Measurements from ENCODE around the gene PRKCB.
"Not testable (repeated sequence)": the region's sequence is repeated elsewhere in the genome, so short reads cannot be mapped to it uniquely, and the experiment has no call there.

Gene PRKCB

DNA sequence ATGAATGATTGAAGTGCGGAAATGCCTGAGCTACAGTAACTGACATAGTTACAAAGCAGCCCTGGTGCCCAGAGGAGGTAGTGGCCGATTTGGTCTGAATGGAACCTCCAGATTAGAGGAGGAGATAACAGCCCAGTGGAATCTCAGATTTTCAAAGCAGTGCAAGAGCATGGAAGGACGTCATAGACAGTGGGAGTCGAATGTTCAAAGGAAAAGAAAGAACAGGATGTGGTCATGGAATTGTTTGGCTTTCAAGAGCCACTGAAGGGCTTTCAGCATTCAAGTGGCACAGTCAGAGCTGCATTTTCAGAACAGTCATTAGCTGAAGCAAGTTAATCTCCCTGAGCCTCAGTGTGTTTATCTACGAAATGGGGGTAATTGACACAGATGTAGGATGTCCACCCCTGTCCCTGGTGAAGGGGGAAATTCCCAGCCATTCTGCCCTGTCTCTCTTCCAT, 315.7 kb downstream of the PRKCB start:
- DNase-seq (ENCODE audit: low read depth), result no peak
- TF ChIP-seq MYC (IDR thresholded peaks at IDR 0.05; ENCODE audit: low read depth, low read length) (no peak), POLR2A (IDR thresholded peaks at IDR 0.05; ENCODE audit: extremely low read depth, insufficient read length) (no peak)
- TF ChIP-seq, protein P1, sequence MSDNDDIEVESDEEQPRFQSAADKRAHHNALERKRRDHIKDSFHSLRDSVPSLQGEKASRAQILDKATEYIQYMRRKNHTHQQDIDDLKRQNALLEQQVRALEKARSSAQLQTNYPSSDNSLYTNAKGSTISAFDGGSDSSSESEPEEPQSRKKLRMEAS (IDR thresholded peaks at IDR 0.05; ENCODE audit: low read depth, low read length), result no peak
- TF ChIP-seq, protein P2, sequence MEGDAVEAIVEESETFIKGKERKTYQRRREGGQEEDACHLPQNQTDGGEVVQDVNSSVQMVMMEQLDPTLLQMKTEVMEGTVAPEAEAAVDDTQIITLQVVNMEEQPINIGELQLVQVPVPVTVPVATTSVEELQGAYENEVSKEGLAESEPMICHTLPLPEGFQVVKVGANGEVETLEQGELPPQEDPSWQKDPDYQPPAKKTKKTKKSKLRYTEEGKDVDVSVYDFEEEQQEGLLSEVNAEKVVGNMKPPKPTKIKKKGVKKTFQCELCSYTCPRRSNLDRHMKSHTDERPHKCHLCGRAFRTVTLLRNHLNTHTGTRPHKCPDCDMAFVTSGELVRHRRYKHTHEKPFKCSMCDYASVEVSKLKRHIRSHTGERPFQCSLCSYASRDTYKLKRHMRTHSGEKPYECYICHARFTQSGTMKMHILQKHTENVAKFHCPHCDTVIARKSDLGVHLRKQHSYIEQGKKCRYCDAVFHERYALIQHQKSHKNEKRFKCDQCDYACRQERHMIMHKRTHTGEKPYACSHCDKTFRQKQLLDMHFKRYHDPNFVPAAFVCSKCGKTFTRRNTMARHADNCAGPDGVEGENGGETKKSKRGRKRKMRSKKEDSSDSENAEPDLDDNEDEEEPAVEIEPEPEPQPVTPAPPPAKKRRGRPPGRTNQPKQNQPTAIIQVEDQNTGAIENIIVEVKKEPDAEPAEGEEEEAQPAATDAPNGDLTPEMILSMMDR (IDR thresholded peaks at IDR 0.05; ENCODE audit: low read depth, low read length), result no peak

DNA sequence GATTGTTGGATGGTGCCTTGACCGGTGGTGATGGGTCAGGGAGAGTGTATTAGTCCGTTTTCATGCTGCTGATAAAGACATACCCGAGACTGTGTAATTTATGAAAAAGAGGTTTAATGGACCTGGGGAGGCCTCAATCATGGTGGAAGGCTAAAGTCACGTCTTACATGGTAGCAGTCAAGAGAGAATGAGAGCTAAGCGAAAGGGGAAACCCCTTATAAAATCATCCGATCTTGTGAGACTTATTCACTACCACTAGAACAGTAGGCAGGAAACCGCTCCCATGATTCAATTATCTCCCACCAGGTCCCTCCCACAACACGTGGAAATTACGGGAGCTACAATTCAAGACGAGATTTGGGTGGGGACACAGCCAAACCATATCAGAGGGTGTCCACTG, 316.3 kb downstream of the PRKCB start:
- DNase-seq (ENCODE audit: low read depth); H3K4me3 ChIP-seq (ENCODE audit: low read depth, low read length): not testable (repeated sequence)

More for the DNA sequence above, 315.7 kb downstream of the PRKCB start:
- no peak overlapping the region for H3K4me3 ChIP-seq (ENCODE audit: low read depth, low read length)

DNA sequence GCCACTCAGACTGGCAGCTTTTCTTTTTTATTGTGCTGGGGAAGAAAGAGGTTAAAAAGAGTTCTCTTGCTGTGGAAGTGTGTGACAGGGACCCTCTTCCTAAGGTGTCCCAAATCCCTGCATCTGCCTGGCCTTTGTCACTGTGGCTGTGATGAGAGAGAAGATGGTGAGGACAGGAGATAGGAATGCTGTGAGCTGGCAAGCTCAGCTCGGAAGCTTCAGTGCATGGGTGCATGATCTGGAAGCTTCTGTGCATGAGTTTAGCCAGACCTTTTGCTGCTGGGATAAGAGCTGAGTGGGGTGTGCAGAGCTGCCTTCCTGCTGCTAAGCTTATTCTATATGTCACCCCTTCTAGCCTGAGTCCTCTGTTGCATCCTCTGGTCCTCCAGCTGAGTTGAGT, 317.0 kb downstream of the PRKCB start:
- TF ChIP-seq, protein P1 (IDR thresholded peaks at IDR 0.05; ENCODE audit: low read depth, low read length), result no peak
- TF ChIP-seq MYC (IDR thresholded peaks at IDR 0.05; ENCODE audit: low read depth, low read length) (no peak), POLR2A (IDR thresholded peaks at IDR 0.05; ENCODE audit: extremely low read depth, insufficient read length) (no peak)
- TF ChIP-seq, protein P2 (IDR thresholded peaks at IDR 0.05; ENCODE audit: low read depth, low read length), result no peak
- no peak overlapping the region for H3K4me3 ChIP-seq (ENCODE audit: low read depth, low read length)
- no peak for DNase-seq (ENCODE audit: low read depth)

DNA sequence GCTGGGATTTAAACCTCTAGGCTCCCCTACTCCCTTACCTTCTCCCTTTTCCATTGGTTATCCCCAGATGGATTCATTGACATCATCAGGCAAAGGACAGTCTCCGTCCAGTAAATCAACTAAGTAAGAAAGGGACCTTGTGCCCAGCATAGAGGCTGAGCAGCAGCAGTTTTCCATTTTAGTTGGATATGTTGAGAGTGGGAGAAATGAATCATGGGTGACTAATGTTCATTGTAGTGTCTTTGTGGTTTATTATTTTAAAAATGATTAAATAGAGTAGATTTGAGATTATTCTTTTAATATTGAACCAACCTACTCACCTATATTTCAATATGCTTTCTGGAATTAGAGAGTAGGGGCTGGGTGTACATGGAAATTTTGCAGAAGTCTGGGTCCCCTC, 321.0 kb downstream of the PRKCB start:
- TF ChIP-seq, protein P2 (IDR thresholded peaks at IDR 0.05; ENCODE audit: low read depth, low read length), result no peak
- TF ChIP-seq MYC (IDR thresholded peaks at IDR 0.05; ENCODE audit: low read depth, low read length) (no peak), POLR2A (IDR thresholded peaks at IDR 0.05; ENCODE audit: extremely low read depth, insufficient read length) (no peak)
- TF ChIP-seq, protein P1 (IDR thresholded peaks at IDR 0.05; ENCODE audit: low read depth, low read length), result no peak
- no peak overlapping the region for H3K4me3 ChIP-seq (ENCODE audit: low read depth, low read length)
- DNase-seq (ENCODE audit: low read depth), result no peak

DNA sequence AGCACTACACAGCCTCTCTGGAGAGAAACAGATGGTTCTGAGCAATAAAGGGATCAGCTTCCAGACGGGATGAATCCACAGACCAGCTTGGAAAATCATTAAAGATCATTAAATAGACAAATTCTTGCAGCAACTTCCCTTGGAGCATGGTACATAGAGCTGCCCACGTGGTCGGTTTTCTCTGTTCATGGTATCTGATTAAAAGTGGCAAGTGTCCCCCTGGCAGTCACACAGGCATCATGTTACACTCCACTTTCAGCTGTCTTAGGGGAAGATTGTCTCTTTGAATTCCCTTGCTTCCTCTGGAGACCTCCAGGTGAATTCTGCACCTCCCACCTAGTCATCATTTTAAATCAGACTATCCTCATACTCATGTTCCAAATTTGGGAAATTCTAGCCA, 328.2 kb downstream of the PRKCB start:
- H3K4me3 ChIP-seq (ENCODE audit: low read depth, low read length), result no peak overlapping the region
- DNase-seq (ENCODE audit: low read depth), result no peak
- TF ChIP-seq, protein P2 (IDR thresholded peaks at IDR 0.05; ENCODE audit: low read depth, low read length), result no peak
- TF ChIP-seq, protein P1 (IDR thresholded peaks at IDR 0.05; ENCODE audit: low read depth, low read length), result no peak
- no peak for TF ChIP-seq MYC (IDR thresholded peaks at IDR 0.05; ENCODE audit: low read depth, low read length)
- no peak for TF ChIP-seq POLR2A (IDR thresholded peaks at IDR 0.05; ENCODE audit: extremely low read depth, insufficient read length)

DNA sequence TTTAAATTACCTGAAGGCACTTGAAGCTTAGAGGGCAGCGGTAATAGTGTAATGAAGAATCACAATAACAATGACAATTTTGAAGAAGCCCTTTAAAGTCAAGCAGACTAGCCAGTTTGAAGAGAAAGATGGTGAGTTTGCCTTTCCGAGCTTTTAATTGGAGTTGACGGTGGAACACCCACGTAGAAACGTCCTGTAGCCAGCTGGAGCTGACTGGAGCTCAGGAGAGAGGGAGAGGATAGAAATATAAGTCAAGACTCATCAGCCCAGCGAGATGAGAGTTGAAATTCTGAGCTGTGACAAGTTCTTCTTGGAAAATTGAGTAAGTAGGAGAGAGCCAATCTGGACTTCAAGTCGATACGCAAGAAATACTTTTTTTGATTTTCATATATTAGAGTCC, 328.6 kb downstream of the PRKCB start:
- no peak for DNase-seq (ENCODE audit: low read depth)
- TF ChIP-seq POLR2A (IDR thresholded peaks at IDR 0.05; ENCODE audit: extremely low read depth, insufficient read length), result no peak
- TF ChIP-seq, protein P2 (IDR thresholded peaks at IDR 0.05; ENCODE audit: low read depth, low read length), result no peak
- TF ChIP-seq, protein P1 (IDR thresholded peaks at IDR 0.05; ENCODE audit: low read depth, low read length), result no peak
- no peak for TF ChIP-seq MYC (IDR thresholded peaks at IDR 0.05; ENCODE audit: low read depth, low read length)
- H3K4me3 ChIP-seq (ENCODE audit: low read depth, low read length), result no peak overlapping the region

Data from NB4 (cell line).